ENCODE measurements around the gene UFSP2.

The UFSP2 gene

DNA sequence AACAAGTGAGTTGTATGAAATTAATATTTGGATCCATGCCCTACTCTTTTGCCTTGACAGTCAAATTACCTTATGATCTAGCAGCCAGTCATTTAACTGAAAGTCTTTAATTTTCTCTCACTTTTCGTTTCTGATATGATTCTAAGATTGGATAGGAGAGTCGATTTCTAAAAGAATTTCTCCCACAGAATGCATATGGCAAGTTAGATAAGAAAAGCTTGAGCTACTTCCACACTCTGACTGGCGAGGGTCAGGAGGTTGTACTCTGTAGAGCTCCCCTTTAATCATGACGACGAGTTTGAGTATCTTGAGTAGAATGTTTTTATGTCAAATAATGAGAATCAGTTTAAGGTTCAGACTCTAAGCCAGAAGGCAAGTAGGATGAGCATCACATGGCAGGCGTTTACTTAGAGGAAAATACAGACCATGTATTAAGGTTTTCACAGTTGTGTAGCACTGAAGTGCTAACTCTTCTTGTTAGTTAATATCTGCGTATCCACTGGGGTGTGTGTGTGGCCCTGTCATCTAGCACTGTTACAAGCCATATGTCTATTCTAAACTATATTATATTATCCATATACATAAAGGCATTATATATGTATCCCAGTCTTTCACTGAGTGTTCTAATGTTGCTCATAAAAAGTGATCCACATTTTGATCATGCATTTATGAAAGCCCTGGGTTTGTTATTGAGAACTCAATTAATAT lies 67.9 kb downstream of the UFSP2 start:
- DNase-seq (ENCODE audit: low spot score in 2 of 2) = no peak
- Mint-ChIP-seq H3K9me3 (no peaks in the 10 kb centered on the region), H3K27ac (no peak overlapping the region), H3K4me3 (no peak overlapping the region), H3K36me3 (peaks cover 38% of the 10 kb centered on the region), H3K4me1 (no peaks in the 10 kb centered on the region)
- no peak for ATAC-seq

GRCh38 chr4:185357211-185357610 lies 68.6 kb downstream of the UFSP2 start:
- ATAC-seq (no peak), DNase-seq (ENCODE audit: low spot score in 2 of 2) (no peak)
- Mint-ChIP-seq H3K27ac (no peak overlapping the region), H3K4me1 (no peaks in the 10 kb centered on the region), H3K4me3 (no peak overlapping the region), H3K9me3 (no peaks in the 10 kb centered on the region), H3K36me3 (peaks cover 33% of the 10 kb centered on the region)

DNA sequence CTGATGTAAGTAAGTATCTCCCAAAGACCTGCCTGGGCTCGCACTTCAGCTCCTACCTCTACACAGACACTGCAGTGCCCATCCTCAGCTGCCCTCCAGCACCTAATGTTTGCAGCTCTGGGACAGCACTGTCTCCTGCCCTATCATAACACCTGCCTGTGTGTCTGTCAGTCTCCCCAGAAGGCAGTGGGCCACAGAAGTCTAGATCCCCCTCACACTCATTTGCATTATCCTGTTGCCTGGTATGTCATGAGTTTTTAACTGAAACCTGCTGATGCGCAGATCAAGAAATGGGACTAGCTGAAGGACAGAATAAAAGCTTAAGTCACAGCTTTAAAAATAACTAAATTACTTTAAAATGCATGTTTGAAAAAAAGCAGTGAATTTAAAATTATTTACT lies 73.0 kb downstream of the UFSP2 start:
- H3K4me1 Mint-ChIP-seq = no peaks in the 10 kb centered on the region
- ATAC-seq (no peak), DNase-seq (ENCODE audit: low spot score in 2 of 2) (no peak)
- H3K9me3 Mint-ChIP-seq = no peaks in the 10 kb centered on the region
- peaks cover 56% of the 10 kb centered on the region for H3K36me3 Mint-ChIP-seq
- no peak overlapping the region for H3K4me3 Mint-ChIP-seq
- no peak overlapping the region for H3K27ac Mint-ChIP-seq

- no peak overlapping the region for H3K27ac Mint-ChIP-seq
- no peak overlapping the region for H3K4me3 Mint-ChIP-seq
- DNase-seq (ENCODE audit: low spot score in 2 of 2) (no peak), ATAC-seq (no peak)
- H3K36me3 Mint-ChIP-seq = peaks cover 58% of the 10 kb centered on the region
- no peaks in the 10 kb centered on the region for H3K9me3 Mint-ChIP-seq
- H3K4me1 Mint-ChIP-seq = no peaks in the 10 kb centered on the region
These were observed 73.6 kb downstream of the UFSP2 start for GRCh38 chr4:185352202-185352601.

- no peak for ATAC-seq
- Mint-ChIP-seq H3K4me3 (no peak overlapping the region), H3K9me3 (no peaks in the 10 kb centered on the region), H3K27ac (no peak overlapping the region), H3K36me3 (peaks cover 63% of the 10 kb centered on the region), H3K4me1 (no peaks in the 10 kb centered on the region)
- no peak for DNase-seq (ENCODE audit: low spot score in 2 of 2)
These were observed 74.1 kb downstream of the UFSP2 start for GRCh38 chr4:185351691-185352090.

Measured in stimulated activated effector memory CD8-positive, alpha-beta T cell treated with anti-CD3 and anti-CD28 coated beads, Interleukin-12 subunit alpha, Interleukin-12 subunit beta, amount 100 ng/mL, for 72 hours (primary cell).